Mononuclear cell (primary cell): ENCODE results near the gene ST3GAL4. TPM values are rescaled to one million over a fixed set of nuclear protein-coding genes. Genes with fewer than 3 reads are reported as not detected.
"Not testable (repeated sequence)": the region's sequence is repeated elsewhere in the genome, so short reads cannot be mapped to it uniquely, and the experiment has no call there.

Source experiments
- H3K27me3 ChIP-seq: 2 replicates; pipeline ENCODE4 v1.6.0; 2011; ENCODE audit warnings: low read length, control low read depth; ENCODE audit not compliant: insufficient read depth
- H3K4me1 ChIP-seq: 2 replicates; pipeline ENCODE4 v1.5.1; 2011; ENCODE audit warnings: mild to moderate bottlenecking, low read length, control low read depth; ENCODE audit not compliant: insufficient read depth
- H3K4me3 ChIP-seq: 2 replicates; pipeline ENCODE4 v1.5.1; 2011; ENCODE audit warnings: mild to moderate bottlenecking, low read length, moderate library complexity
- H3K9me3 ChIP-seq: 2 replicates; pipeline ENCODE4 v1.5.1; 2011; ENCODE audit warnings: low read depth, mild to moderate bottlenecking, control low read depth, low read length
- total RNA-seq: library from RNA; depleted of rRNA; stranded (reverse); fragments of >200 nt; gene quantifications from one replicate; pipeline ENCODE4 v1.2.3, GENCODE V29; 2012

The ST3GAL4 gene
- total RNA-seq, 1 donor = 8.2 TPM

- peaks cover 29% of the 10 kb centered on the region for H3K4me1 ChIP-seq
- H3K4me3 ChIP-seq = no peak overlapping the region
- H3K9me3 ChIP-seq = no peaks in the 10 kb centered on the region
- H3K27me3 ChIP-seq = no peaks in the 10 kb centered on the region
Measured at GRCh38 chr11:126393143-126393542, 37.7 kb downstream of the ST3GAL4 start.

GRCh38 chr11:126394036-126394435 is 38.5 kb downstream of the ST3GAL4 start:
- Histone ChIP-seq H3K9me3 (no peaks in the 10 kb centered on the region), H3K4me3 (no peak overlapping the region), H3K27me3 (no peaks in the 10 kb centered on the region), H3K4me1 (peaks cover 29% of the 10 kb centered on the region)

GRCh38 chr11:126394634-126395072 is 39.2 kb downstream of the ST3GAL4 start:
- H3K4me1 ChIP-seq = peaks cover 29% of the 10 kb centered on the region
- H3K9me3 ChIP-seq, H3K27me3 ChIP-seq, H3K4me3 ChIP-seq: not testable (repeated sequence)

GRCh38 chr11:126395784-126396183 is 40.3 kb downstream of the ST3GAL4 start:
- H3K4me1 ChIP-seq = peaks cover 27% of the 10 kb centered on the region
- H3K4me3 ChIP-seq, H3K27me3 ChIP-seq, H3K9me3 ChIP-seq: not testable (repeated sequence)

- H3K4me1 ChIP-seq = peaks cover 22% of the 10 kb centered on the region
- H3K9me3 ChIP-seq, H3K27me3 ChIP-seq, H3K4me3 ChIP-seq: not testable (repeated sequence)
Measured at GRCh38 chr11:126396266-126396665, 40.8 kb downstream of the ST3GAL4 start.

- peaks cover 15% of the 10 kb centered on the region for H3K4me1 ChIP-seq
- no peaks in the 10 kb centered on the region for H3K9me3 ChIP-seq
- no peak overlapping the region for H3K4me3 ChIP-seq
- no peaks in the 10 kb centered on the region for H3K27me3 ChIP-seq
Measured at GRCh38 chr11:126396965-126397364, 41.5 kb downstream of the ST3GAL4 start.

GRCh38 chr11:126398296-126398695 is 42.8 kb downstream of the ST3GAL4 start:
- H3K27me3 ChIP-seq = no peaks in the 10 kb centered on the region
- H3K4me3 ChIP-seq = no peak overlapping the region
- no peaks in the 10 kb centered on the region for H3K9me3 ChIP-seq
- peaks cover 2% of the 10 kb centered on the region for H3K4me1 ChIP-seq

GRCh38 chr11:126398721-126399120 is 43.2 kb downstream of the ST3GAL4 start:
- Histone ChIP-seq H3K9me3 (no peaks in the 10 kb centered on the region), H3K27me3 (no peaks in the 10 kb centered on the region), H3K4me1 (no peaks in the 10 kb centered on the region), H3K4me3 (no peak overlapping the region)

GRCh38 chr11:126400019-126400418 is 44.5 kb downstream of the ST3GAL4 start:
- Histone ChIP-seq H3K27me3 (no peaks in the 10 kb centered on the region), H3K4me3 (no peak overlapping the region), H3K4me1 (no peaks in the 10 kb centered on the region), H3K9me3 (no peaks in the 10 kb centered on the region)

- no peaks in the 10 kb centered on the region for H3K4me1 ChIP-seq
- H3K4me3 ChIP-seq = no peak overlapping the region
- no peaks in the 10 kb centered on the region for H3K9me3 ChIP-seq
- H3K27me3 ChIP-seq = no peaks in the 10 kb centered on the region
Measured at GRCh38 chr11:126400479-126400878, 45.0 kb downstream of the ST3GAL4 start.

- no peaks in the 10 kb centered on the region for H3K27me3 ChIP-seq
- no peaks in the 10 kb centered on the region for H3K9me3 ChIP-seq
- H3K4me3 ChIP-seq = no peak overlapping the region
- H3K4me1 ChIP-seq = no peaks in the 10 kb centered on the region
Measured at GRCh38 chr11:126403022-126403581, 47.6 kb downstream of the ST3GAL4 start.

GRCh38 chr11:126403658-126404057 is 48.2 kb downstream of the ST3GAL4 start:
- Histone ChIP-seq H3K4me1 (no peaks in the 10 kb centered on the region), H3K27me3 (no peaks in the 10 kb centered on the region), H3K9me3 (no peaks in the 10 kb centered on the region), H3K4me3 (no peak overlapping the region)

GRCh38 chr11:126404367-126404766 is 48.9 kb downstream of the ST3GAL4 start:
- H3K4me1 ChIP-seq = no peaks in the 10 kb centered on the region
- no peaks in the 10 kb centered on the region for H3K9me3 ChIP-seq
- no peak overlapping the region for H3K4me3 ChIP-seq
- H3K27me3 ChIP-seq = no peaks in the 10 kb centered on the region

- no peaks in the 10 kb centered on the region for H3K9me3 ChIP-seq
- H3K4me1 ChIP-seq = no peaks in the 10 kb centered on the region
- no peaks in the 10 kb centered on the region for H3K27me3 ChIP-seq
- no peak overlapping the region for H3K4me3 ChIP-seq
Measured at GRCh38 chr11:126405374-126405773, 49.9 kb downstream of the ST3GAL4 start.

GRCh38 chr11:126405906-126406305 is 50.4 kb downstream of the ST3GAL4 start:
- Histone ChIP-seq H3K4me3 (no peak overlapping the region), H3K4me1 (no peaks in the 10 kb centered on the region), H3K9me3 (no peaks in the 10 kb centered on the region), H3K27me3 (no peaks in the 10 kb centered on the region)

- Histone ChIP-seq H3K9me3 (no peaks in the 10 kb centered on the region), H3K4me3 (no peak overlapping the region), H3K4me1 (no peaks in the 10 kb centered on the region), H3K27me3 (no peaks in the 10 kb centered on the region)
Measured at GRCh38 chr11:126406368-126406767, 50.9 kb downstream of the ST3GAL4 start.
